ENCODE measurements around the gene SLC29A1.

DNA sequence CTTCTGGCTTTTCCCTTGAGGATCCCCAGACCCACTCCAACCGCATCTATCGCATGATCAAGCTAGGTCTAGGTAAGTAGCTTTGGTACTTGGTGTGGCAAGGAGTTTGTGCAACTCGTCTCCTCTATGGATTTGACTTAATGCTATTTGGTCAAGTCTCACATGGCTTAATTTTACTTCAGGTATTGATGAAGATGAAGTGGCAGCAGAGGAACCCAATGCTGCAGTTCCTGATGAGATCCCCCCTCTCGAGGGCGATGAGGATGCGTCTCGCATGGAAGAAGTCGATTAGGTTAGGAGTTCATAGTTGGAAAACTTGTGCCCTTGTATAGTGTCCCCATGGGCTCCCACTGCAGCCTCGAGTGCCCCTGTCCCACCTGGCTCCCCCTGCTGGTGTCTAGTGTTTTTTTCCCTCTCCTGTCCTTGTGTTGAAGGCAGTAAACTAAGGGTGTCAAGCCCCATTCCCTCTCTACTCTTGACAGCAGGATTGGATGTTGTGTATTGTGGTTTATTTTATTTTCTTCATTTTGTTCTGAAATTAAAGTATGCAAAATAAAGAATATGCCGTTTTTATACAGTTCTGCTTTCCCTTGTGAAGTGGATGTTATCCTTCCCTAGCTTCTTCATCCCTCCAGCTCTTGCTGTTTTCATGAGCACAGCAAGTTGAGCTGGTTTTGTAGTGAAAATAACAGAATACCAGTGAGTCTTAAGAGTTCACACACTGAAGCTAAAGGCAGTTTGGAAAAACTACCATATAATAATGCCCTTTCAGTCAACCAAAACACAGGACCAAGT lies 30.1 kb downstream of the SLC29A1 start:
- TF ChIP-seq, protein P1, sequence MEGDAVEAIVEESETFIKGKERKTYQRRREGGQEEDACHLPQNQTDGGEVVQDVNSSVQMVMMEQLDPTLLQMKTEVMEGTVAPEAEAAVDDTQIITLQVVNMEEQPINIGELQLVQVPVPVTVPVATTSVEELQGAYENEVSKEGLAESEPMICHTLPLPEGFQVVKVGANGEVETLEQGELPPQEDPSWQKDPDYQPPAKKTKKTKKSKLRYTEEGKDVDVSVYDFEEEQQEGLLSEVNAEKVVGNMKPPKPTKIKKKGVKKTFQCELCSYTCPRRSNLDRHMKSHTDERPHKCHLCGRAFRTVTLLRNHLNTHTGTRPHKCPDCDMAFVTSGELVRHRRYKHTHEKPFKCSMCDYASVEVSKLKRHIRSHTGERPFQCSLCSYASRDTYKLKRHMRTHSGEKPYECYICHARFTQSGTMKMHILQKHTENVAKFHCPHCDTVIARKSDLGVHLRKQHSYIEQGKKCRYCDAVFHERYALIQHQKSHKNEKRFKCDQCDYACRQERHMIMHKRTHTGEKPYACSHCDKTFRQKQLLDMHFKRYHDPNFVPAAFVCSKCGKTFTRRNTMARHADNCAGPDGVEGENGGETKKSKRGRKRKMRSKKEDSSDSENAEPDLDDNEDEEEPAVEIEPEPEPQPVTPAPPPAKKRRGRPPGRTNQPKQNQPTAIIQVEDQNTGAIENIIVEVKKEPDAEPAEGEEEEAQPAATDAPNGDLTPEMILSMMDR (IDR thresholded peaks at IDR 0.05; ENCODE audit: insufficient read depth, low read length) = no peak
- peak; percentile 46 for TF ChIP-seq POLR2AphosphoS5 (IDR thresholded peaks at IDR 0.05; ENCODE audit: low read depth)
- TF ChIP-seq SPI1 (IDR thresholded peaks at IDR 0.05; ENCODE audit: borderline replicate concordance, low read depth) = no peak
- no peak for TF ChIP-seq GABPA (IDR thresholded peaks at IDR 0.05; ENCODE audit: low read depth)
- TF ChIP-seq REST (IDR thresholded peaks at IDR 0.05; ENCODE audit: insufficient replicate concordance, low read depth) = no peak

Data from HL-60 (cell line).